Endometrial microvascular endothelial cells (primary cell): ENCODE data around the gene ETS1. TPM values are rescaled to one million over a fixed set of nuclear protein-coding genes. Genes with fewer than 3 reads are reported as not detected.

Experiments
- in situ Hi-C: cut with HindIII; loops from 2 replicates; pipeline ENCODE4 v1.10.0; 2017; ENCODE audit warnings: low sequenced_read_pairs, low pct_unique_long_range_greater_than_20kb; ENCODE audit errors: inconsistent ontology term
- total RNA-seq: library from RNA; depleted of rRNA; stranded (reverse); fragments of >200 nt; gene quantifications from one replicate; pipeline ENCODE4 v1.2.3, GENCODE V29; 2015; ENCODE audit errors: inconsistent ontology term

ETS1 gene
- total RNA-seq, 1 donor from 2014 or later, result 35.4 TPM

DNA sequence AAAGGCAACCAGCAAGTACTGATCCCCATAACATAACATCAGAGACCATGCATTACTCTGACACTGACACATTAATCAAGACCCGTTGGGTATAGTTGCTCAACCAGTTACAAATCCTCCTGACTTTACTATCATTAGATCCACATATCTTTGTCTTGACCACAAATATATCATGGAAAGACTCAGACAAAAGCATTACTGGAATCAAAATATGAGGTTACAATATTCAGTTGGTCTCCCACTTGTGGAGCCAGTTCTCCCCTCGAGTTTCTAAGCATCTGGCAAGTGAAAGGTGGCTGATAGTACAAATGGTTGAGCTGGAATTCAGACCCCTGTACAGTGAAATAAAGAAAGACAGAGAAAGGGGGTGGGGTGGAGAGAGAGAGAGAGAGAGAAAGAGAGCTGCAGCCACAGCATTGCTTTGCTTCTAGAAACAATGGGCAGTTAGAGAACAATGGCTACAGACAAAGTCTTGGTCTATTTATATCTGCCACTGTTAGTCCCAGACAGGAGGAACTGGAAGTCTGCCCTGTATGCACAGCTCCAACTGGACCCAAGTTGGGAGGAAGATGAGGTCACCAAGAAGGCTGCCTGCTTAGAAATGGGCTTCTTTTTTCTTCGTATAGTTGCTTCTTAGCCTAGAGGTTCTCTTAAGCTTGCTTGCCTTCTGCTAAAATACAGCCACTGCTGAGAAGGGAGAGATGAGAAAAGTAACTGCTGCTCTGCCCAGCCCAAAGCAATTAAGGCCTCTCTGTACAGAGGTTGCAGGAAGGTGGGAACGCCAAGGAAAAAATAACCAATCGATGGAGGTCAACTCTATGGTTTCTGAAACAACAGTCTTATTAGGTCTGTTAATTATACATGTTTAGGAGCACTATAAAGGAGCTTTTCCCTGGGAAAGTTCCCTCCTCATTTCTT lies 85.5 kb downstream of the ETS1 start:
- in situ Hi-C loops, result loop anchor here (25.0 kb wide), 4 partner anchors 110 to 335 kb away; no protein-coding TSS in a partner anchor

DNA sequence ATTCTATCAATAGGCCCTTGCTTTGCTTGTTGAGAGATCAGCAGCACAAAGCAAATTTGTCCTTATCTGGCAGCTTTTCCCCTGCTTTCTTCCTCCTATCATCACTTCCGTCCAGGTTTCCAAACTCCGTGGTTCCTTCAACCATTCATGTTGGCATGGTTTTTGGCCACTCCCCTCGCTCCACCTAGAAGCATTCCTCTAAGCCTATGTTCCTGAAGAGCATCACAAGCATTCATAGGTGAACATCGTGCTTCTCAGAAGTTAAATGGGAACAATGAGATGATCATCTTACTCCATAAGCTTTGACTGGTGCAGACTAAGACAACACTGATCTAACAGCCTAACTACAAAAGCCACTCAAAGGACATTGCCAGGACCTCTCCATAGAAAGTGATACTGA lies 86.3 kb downstream of the ETS1 start:
- in situ Hi-C loops, result loop anchor here (25.0 kb wide), 4 partner anchors 111 to 336 kb away; no protein-coding TSS in a partner anchor

DNA sequence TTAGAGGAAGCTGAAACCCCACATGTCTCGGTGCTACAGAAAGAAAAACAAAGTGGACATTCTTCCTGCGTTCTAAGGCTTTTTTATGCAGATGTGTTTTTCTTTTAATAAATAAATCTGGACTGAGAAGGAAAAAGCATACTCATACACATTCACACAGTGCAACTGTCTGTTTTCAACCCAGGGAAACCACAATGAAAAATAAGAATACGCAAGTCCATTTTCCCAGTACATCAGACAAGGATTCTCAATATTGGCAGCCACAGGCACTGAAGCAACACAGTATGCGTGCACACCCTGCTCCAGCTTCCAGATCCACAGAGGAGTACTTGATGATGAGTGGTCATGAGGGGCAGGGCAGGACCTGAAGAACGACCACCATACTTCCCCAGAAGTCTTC lies 86.9 kb downstream of the ETS1 start:
- in situ Hi-C loops, result loop anchor here (25.0 kb wide), 4 partner anchors 112 to 337 kb away; no protein-coding TSS in a partner anchor

DNA sequence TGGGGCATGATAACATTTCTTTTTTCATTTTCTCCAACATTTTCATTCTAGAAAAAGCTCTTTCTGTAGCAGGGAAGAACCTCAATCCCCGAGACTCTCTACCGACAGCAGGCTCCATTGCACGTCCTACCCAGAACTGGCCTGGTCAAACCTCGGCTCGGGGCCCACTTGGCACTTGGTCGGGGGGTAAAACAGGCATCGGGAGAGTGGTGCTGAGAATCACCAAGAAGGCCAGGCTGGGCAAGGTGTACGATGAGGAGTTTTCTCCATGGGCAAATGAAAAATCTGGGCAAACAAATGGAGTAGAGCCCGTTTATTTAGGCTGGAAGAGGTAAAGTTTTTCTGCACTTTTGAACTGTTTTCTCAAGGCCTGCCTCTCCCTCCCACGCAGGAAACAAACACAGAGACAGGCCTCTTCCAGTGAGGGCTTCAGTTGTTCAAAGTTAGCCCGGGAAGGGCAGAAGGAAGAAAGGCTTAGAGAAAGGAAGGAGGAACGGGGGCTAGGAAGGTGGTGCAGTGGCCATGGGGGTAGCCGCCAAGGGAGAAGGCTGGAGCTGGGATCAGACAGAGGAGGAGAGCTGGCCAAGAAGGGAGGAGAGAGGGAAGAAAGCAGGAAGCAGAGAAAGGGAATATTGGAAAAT lies 87.6 kb downstream of the ETS1 start:
- in situ Hi-C loops, result loop anchor here (25.0 kb wide), 4 partner anchors 113 to 338 kb away; no protein-coding TSS in a partner anchor

DNA sequence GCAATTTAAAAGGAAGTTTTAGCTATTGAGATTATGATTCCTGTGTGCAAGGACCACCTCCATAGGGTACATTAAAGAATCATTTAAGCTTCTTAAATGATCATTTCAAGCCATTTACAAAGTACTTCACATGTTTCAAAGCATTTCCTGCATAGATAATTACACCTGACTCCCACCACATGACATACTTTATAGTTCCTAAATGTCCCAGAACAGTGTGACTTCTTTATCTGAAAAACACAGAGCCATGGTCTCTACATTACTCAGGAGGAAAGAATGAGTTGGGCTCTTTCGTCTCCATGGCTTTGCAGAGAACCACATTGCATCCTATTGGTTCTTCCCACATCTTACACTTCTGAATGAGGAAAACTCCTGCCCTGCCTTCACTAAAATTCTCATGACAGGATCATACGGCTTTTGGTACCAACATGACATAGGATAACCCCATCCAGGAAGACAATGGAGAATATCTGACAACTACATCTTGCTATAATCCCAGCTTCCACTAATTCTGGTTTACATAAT lies 88.6 kb downstream of the ETS1 start:
- in situ Hi-C loops, result no loop called here

DNA sequence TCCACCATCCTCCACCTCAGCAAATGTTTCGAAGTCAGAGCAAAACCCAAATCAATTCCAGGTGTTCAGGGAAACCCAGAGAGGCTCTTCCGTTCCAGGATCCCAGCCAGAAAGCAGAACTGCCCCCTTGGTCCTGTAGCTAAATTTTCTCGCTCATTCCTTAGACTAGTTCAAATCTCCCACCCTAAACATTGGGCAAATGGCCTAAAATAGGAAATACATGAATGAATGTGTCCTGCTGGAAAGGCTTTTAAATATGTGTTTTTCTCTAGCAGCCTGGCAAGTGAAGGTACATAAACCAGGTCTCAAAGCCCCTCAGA lies 89.6 kb downstream of the ETS1 start:
- in situ Hi-C loops, result no loop called here

DNA sequence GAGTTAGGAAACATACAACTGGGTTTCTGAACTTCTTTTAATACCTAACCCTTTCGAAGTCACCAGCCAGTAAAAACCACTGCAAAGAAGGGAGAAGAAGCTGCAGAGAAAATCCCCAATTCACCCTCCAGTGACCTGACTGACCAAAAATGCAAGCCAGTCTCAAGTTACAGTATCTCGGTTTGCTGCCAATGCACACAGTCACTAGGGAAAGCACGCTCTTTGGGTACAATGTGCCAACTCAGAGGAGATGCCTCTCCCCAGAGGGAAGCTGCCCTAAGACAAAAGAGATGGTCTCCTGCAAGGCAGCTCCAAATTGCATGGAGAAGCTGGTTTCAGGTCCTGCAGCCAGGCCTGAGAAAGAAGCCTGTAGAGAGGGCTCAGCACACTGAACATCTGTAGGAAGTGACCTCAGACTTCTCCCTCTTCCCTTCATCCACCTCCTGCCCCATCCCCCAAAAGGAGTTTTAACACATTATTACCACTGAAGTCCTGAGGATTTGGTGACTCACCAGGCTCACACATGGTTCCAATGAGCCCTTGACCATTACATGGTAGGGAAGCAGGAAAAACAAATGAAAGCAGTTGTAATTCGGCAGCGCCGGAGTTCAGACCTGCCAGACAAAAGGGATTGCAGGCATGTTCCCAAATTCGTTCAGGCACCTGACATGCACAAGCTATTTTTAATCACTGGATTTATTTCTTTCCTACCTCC lies 90.1 kb downstream of the ETS1 start:
- in situ Hi-C loops, result no loop called here

DNA sequence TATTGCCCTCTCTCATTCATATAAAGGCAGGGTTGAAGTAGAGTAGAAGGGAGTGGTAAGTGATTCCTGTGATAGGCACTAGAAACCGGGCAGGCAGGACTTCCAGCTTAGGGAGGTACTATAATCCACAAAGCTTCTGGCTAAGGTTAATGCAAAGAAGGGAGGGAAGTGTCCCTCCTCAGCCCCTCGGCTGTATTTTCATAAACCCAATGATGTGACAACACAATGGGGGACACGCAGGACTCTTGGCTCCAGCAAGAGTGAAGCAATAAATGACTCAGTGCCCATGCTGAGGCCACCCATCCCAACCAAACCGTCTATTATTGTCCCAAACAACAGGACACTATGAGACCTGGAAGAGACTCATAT lies 90.7 kb downstream of the ETS1 start:
- in situ Hi-C loops, result no loop called here

DNA sequence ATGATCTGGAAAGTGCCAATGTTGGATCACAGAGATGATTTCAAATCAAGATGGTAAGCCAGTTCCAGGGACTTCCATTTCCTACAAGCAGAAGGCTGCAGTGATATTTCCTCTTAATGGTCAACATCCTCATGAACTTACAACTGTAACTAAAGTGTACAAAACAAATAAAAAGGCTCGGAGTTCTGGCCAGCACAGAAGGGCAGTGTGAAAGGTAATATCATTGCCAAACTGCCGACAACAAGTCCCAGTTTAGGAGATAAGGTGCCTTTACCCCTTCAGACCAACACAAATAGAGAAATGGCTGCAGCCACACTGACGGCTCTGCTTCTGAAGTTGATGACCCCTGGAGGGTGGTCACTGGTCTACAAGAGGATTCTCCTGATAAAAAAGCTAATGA lies 91.1 kb downstream of the ETS1 start:
- in situ Hi-C loops, result no loop called here

DNA sequence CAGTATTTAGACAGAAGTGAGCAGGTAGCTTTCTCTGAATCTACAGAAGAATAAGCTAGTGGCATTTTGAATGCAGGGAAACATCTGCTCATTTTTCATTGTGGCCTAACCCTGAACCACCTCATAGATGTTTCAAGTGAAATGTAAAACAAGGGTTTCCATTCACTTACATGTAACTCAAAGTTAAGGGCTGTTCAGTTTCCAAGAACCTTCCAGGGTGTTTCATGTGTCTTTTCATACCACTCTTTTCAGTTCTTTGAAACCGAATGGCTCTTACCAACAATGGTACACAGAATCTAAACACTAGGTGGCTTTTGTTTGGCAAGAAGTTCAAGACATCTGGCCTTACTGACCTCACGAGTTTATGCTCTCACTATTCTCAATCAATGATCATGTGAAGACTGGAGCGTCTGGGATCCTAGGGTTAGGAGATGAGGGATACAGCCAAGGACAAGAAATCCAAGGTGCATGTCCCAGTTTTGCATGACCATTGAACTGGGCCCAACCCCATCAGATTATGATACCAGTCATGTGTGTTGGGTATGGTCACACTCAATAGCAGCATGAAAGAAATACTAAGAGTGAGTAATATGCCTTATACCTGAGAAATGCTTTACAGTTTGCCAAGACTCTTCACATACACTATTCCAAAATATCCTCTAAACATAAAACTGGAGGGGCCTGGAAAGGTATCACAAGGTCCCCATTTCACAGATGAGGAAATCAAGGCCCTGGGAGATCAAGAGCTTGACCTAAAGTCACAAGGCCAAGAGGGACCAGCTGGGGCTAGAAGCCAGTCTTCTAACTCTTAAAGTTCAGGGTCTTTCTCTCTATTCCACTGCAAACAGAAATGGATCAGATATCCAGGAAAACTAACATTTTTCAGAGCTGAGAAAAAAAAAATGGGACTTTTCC lies 92.7 kb downstream of the ETS1 start:
- in situ Hi-C loops, result no loop called here

DNA sequence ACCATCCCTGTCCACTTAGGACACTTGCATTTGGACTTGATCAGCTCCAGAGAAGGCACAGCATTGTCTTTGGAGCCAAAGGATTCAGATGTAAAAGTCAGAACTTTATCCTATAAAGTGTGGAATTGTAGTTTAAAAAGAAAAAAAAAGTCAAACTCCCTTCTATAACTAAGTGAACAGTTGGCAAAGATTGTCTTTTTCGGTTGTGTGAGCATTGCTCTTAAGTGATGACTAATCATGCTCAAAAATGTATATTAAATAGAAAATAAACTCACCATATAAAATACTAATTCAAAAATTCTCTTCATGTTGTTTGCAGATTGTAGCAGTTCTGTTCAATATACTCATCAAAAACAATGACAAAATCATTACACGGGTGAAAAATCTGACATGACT lies 93.8 kb downstream of the ETS1 start:
- in situ Hi-C loops, result no loop called here

DNA sequence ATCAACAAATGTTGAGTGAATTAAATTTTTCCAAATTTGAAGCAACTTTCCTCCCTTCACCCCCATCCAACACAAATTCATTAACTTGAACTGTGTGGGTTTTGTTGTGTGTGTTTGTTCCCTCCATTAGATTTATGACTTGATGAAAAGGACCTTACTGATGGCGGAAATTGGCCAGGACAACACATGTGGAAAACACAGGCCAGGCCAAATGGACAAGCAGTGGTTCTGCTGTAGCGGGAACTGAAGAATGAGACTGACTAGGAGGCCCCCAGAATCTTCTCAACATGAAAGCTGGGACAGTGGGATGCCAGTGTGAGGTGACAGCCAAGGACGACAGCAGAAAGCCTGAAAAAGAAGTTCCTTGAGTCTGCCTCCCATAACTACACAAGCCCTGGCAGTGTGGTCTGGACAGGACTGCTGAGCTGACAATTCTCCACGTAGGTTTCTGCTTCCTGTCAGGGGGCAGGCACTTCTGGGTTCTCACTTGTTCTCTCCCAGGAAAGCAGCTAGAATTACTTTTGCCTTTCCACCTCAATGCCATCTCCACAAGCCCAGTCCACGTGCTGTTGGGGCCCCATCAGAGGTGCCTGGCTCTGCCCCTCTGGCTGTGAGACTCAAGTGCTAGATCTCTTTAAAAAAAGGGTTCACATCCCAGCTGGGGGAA lies 94.3 kb downstream of the ETS1 start:
- in situ Hi-C loops, result no loop called here

DNA sequence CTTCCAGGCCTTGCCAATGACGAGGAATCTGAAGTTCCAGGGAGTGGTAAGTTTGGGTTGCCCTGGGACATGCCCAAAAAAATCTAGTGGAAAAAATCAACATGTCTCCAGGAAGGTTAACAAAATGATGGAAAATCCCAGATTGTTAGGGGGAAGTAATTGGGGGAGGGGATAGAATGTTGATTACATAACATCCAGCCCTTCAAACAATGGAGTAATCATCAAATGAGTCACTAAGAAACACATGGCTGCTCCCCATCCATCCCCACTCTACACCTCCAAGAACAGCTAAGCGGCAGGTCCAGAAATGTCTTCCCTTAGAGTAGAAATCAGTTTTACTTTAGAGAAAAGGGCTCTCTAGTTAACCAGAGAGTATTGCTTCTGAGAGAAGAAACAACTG lies 94.9 kb downstream of the ETS1 start:
- in situ Hi-C loops, result no loop called here

DNA sequence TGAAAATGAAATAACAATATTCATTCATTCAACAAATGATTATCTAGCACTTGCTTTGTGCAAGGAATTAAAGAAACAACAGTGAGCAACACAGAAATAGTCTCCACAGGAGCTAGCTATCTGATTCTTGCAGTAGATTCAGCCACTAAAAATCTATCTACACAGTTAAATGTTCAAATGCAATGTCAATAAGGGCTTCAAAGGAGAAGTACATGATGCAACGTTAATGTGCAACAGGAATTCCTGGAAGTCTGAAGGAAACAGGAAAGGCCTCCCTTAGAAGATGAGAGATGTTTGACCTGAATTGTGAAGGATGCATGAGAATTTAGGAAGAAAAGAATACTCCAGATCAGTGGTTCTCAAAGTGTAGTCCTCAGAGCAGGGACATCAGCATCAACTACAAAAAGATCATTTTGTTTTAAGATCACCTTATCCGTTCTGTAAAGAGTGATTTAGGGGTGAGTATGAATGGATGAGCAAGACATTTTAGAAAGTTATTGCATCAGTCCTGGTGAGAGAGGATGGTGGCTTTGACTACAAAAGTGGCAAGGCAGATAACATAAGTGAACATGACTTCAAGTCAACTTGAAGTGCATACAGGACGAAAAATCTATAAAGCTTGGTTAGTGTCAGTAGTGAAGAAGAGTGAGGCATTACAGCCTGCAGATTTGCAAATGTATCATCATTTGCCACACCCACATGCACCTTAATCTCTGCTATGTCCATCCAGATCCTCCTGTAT lies 96.0 kb downstream of the ETS1 start:
- in situ Hi-C loops, result no loop called here

DNA sequence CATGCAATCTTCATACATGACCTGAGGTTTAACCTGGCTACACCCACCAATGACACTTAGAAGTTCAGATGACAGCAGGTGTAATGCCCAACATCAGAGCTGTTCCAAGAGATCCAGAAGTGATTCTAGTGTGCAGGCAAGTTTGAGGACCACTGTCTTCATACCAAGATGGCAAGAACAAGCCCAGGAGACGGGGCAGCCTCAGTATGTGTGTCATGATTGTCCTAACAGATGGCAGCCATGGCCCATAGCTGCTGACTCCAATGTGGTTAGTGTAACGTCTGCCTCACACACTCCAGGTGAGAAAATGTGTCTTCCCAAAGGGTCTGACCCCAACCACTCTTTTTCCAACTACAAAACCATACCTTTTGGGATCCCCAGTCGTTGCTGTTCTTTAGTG lies 97.3 kb downstream of the ETS1 start:
- in situ Hi-C loops, result no loop called here

DNA sequence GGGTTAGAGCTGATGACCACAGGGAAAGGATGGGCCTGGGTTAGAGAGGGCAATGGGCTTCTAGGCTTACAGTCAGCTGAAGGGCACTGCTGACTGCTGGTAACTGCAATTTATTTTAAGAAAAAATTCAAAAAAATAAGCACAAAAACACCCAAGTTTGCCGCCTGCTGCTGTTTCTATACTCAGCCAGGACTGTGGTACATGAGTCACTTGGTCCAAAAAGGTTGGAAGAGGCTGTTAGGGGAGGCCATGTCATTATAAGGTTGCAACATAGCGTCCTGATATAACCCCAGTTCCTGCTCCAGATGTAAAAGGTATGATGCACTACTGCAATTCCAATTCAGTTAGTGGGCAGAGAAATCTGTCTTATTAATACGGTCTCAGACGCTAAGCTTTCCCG lies 98.9 kb downstream of the ETS1 start:
- in situ Hi-C loops, result no loop called here

DNA sequence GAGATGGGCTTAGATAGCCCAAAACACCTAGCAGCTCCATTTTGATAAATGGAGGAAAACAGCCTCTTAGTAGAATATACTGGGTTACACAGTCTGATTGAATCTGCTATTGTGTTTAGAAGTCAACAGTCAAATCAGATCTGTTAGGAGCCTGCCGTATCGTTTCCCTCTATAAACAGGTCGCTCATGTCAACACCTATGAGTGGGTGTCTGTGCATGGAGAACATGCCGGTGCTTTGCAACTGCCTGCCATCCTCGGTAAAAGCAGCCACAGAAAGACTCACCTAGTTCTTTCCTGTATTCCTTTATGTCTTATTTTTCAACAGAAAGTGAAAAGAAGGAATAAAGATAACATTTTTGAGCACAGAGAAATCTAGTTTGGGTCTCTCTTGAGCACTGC lies 99.4 kb downstream of the ETS1 start:
- in situ Hi-C loops, result no loop called here
